ENCODE measurements around the gene SLX4IP. TPM values are rescaled to one million over a fixed set of nuclear protein-coding genes. Genes with fewer than 3 reads are reported as not detected.

Gene SLX4IP
- total and polyA plus RNA-seq, 2 of the 13 experiments (the other 11 are each of a cell fraction or from before 2014, with no cell fraction given) = 3.6 to 7.3 TPM

DNA sequence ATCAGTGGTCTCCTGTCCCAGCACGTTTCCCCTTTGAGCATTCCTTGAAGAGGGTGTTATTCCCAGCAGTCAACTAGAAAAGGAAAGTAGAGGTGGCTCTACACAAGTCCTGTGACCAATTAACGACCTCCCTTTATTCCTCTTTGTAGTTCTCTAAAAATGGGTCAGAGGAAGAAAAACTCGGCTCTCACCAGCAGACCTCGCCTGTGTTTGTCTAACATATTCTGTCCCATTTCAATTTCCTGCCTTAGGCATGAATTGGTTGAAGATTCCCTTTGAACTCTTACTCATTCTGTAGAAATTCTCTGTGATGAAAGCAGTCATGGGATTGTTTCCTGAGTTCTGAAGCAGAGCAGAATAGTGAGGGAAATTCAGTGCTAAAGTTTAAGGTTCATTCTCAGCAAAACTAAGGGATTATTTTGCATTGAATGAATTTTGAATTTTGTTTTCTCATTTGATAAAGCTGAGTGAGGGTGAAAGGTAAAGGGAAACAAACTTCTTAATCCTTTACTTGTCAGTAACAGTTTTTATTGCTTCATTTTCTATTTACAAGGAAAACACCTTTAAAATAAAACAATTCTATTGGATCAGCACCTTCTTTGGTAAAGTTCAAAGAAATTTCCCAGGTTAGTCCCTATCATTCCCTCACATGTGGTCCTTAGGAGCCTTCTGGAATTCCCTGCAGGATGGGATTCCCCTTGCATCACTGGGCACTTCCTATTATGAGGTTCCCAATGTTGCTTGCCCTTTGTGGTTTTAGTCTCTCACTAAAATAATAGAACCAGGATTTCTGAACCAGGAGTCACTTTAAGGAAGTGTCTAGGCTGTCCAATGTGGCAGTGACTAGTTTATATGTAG, 105.8 kb downstream of the SLX4IP start (continued):
- no peak for TF ChIP-seq ZBTB2 (CRISPR knock-in tag; IDR thresholded peaks at IDR 0.05; ENCODE audit: low read depth)
- TF ChIP-seq SP5 (CRISPR knock-in tag; IDR thresholded peaks at IDR 0.05; ENCODE audit: borderline replicate concordance, low read depth) = peak; percentile 7; the same call in 1 of the 2 replicates
- no peak for TF ChIP-seq ZIK1 (CRISPR knock-in tag; IDR thresholded peaks at IDR 0.05; ENCODE audit: borderline replicate concordance, low read depth)
- TF ChIP-seq ADNP (CRISPR knock-in tag; IDR thresholded peaks at IDR 0.05) = no peak
- TF ChIP-seq HDAC1 (CRISPR knock-in tag; IDR thresholded peaks at IDR 0.05) = peak; percentile 45; the same call in 1 of the 2 replicates
- TF ChIP-seq, protein P1, sequence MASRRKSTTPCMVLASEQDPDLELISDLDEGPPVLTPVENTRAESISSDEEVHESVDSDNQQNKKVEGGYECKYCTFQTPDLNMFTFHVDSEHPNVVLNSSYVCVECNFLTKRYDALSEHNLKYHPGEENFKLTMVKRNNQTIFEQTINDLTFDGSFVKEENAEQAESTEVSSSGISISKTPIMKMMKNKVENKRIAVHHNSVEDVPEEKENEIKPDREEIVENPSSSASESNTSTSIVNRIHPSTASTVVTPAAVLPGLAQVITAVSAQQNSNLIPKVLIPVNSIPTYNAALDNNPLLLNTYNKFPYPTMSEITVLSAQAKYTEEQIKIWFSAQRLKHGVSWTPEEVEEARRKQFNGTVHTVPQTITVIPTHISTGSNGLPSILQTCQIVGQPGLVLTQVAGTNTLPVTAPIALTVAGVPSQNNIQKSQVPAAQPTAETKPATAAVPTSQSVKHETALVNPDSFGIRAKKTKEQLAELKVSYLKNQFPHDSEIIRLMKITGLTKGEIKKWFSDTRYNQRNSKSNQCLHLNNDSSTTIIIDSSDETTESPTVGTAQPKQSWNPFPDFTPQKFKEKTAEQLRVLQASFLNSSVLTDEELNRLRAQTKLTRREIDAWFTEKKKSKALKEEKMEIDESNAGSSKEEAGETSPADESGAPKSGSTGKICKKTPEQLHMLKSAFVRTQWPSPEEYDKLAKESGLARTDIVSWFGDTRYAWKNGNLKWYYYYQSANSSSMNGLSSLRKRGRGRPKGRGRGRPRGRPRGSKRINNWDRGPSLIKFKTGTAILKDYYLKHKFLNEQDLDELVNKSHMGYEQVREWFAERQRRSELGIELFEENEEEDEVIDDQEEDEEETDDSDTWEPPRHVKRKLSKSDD (CRISPR knock-in tag; IDR thresholded peaks at IDR 0.05; ENCODE audit: low read depth) = no peak
- no peak for TF ChIP-seq FOXC1 (CRISPR knock-in tag; IDR thresholded peaks at IDR 0.05; ENCODE audit: borderline replicate concordance)
- no peak for TF ChIP-seq PRPF4 (IDR thresholded peaks at IDR 0.05; ENCODE audit: low read depth, low read length, poor library complexity, severe bottlenecking)
- peak; percentile 18; the same call in 1 of the 2 replicates for TF ChIP-seq TFDP2 (CRISPR knock-in tag; IDR thresholded peaks at IDR 0.05)
- TF ChIP-seq ZNF460 (CRISPR knock-in tag; IDR thresholded peaks at IDR 0.05; ENCODE audit: borderline replicate concordance) = no peak
- peak; percentile 54; the same call in 1 of the 2 replicates for TF ChIP-seq ZNF556 (CRISPR knock-in tag; IDR thresholded peaks at IDR 0.05; ENCODE audit: borderline replicate concordance)
- TF ChIP-seq NFYC (CRISPR knock-in tag; IDR thresholded peaks at IDR 0.05) = peak; percentile 49
- peak; percentile 79; the same call in 1 of the 2 replicates for TF ChIP-seq NKX3-1 (CRISPR knock-in tag; IDR thresholded peaks at IDR 0.05)
- peak; percentile 63; the same call in 1 of the 2 replicates for TF ChIP-seq DRAP1 (CRISPR knock-in tag; IDR thresholded peaks at IDR 0.05)
- TF ChIP-seq ZBED4 (CRISPR knock-in tag; IDR thresholded peaks at IDR 0.05; ENCODE audit: borderline replicate concordance) = peak; percentile 91; the same call in 1 of the 2 replicates
- TF ChIP-seq HDAC2 (CRISPR knock-in tag; IDR thresholded peaks at IDR 0.05) = peak; percentile 87
- TF ChIP-seq HES4 (CRISPR knock-in tag; IDR thresholded peaks at IDR 0.05; ENCODE audit: borderline replicate concordance) = no peak
- TF ChIP-seq SALL1 (CRISPR knock-in tag; IDR thresholded peaks at IDR 0.05) = peak; percentile 76; the same call in 1 of the 2 replicates
